ENCODE measurements around the gene LAMTOR1. TPM values are rescaled to one million over a fixed set of nuclear protein-coding genes. Genes with fewer than 3 reads are reported as not detected.
A peak's percentile ranks its signal among the peaks of the same experiment; 100 is the strongest.

The LAMTOR1 gene
- 100 to 1,000 TPM in 4 of 7 donors, 10 to 100 TPM in 3; 81.5 to 182 (median 119) TPM for total RNA-seq
- polyA plus RNA-seq: 100 to 1,000 TPM in 2 of 3 donors, 10 to 100 TPM in 1; 96.2 to 155 (median 143) TPM
- long read RNA-seq, donor 1, transcript LAMTOR1-201 (5 exons, 1,179 nt): major isoform, 65 of 75 reads
- long read RNA-seq, donor 1, partial matches to known transcripts: 6 of 75 reads
- long read RNA-seq, donor 1, other reads (novel, unspliced or antisense): 0 of 75 reads
- long read RNA-seq, donor 2, transcript LAMTOR1-201 (5 exons, 1,179 nt): major isoform, 62 of 63 reads
- long read RNA-seq, donor 2, partial matches to known transcripts: 0 of 63 reads
- long read RNA-seq, donor 2, other reads (novel, unspliced or antisense): 0 of 63 reads

- peak; percentile 39 to 72 (median 42) for TF ChIP-seq POLR2A (IDR thresholded peaks at IDR 0.05)
- peak; percentile 90 to 96 (median 92) for TF ChIP-seq POLR2AphosphoS5 (IDR thresholded peaks at IDR 0.05)
- TF ChIP-seq, protein P1, sequence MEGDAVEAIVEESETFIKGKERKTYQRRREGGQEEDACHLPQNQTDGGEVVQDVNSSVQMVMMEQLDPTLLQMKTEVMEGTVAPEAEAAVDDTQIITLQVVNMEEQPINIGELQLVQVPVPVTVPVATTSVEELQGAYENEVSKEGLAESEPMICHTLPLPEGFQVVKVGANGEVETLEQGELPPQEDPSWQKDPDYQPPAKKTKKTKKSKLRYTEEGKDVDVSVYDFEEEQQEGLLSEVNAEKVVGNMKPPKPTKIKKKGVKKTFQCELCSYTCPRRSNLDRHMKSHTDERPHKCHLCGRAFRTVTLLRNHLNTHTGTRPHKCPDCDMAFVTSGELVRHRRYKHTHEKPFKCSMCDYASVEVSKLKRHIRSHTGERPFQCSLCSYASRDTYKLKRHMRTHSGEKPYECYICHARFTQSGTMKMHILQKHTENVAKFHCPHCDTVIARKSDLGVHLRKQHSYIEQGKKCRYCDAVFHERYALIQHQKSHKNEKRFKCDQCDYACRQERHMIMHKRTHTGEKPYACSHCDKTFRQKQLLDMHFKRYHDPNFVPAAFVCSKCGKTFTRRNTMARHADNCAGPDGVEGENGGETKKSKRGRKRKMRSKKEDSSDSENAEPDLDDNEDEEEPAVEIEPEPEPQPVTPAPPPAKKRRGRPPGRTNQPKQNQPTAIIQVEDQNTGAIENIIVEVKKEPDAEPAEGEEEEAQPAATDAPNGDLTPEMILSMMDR (IDR thresholded peaks at IDR 0.05 in 8 of 11, conservative IDR thresholded peaks at IDR 0.05 in 3 of 11): peak in 10 of 11 experiments; percentile 45 to 79 (median 68)
- intact Hi-C loops (cut with DNase I; ENCODE audit: low total_unique reads): no loop called here
- Histone ChIP-seq H3K36me3 (peaks cover 0 to 49% (median 11%) of the 10 kb centered on the region in 6 donors), H3K27ac (peak within 1 kb of the TSS; percentile 92 to 99 (median 98)), H3K27me3 (replicated peaks in 1 of 7) (no peaks in the 10 kb centered on the region), H3K4me1 (peaks cover 25 to 56% (median 43%) of the 10 kb centered on the region in 6 donors), H3K4me3 (peak within 1 kb of the TSS; percentile 65 to 98 (median 84)), H3K9me3 (no peaks in the 10 kb centered on the region)
- 4 to 5% (median 4%) methylated on average over 47 to 64 of the region's 64 CpGs for WGBS, 5 donors
- peak; percentile 98 for DNase-seq
Measured at GRCh38 chr11:72102946-72103753, at the start of gene LAMTOR1. TSS of gene LAMTOR1 (minus strand) at chr11:72103297. CDS start at chr11:72103224, 73 bp downstream.

DNA sequence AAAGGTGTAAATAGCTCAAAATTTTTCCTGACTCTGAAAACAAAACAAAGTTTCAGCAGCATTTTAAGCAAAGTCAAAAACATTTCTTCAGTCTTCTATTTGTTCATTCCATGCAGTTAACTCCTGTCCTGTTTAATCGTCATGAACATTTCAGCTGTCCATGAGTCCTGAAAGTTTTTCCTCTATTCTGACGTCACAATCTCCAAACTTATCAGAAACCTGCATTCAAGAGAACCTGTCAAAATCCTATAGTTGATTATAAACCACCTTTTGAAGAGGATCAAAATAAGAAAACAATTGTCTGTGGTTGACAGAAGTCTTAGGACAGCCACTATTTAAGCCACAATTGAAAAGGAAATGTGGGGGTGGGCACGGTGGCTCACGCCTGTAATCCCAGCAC lies 47.8 kb upstream of the LAMTOR1 start:
- TF ChIP-seq POLR2AphosphoS5 (IDR thresholded peaks at IDR 0.05) (no peak), POLR2A (IDR thresholded peaks at IDR 0.05) (no peak)
- TF ChIP-seq, protein P1 (IDR thresholded peaks at IDR 0.05 in 8 of 11, conservative IDR thresholded peaks at IDR 0.05 in 3 of 11): no peak
- Histone ChIP-seq H3K36me3 (no peaks in the 10 kb centered on the region), H3K27me3 (replicated peaks in 1 of 7) (no peaks in the 10 kb centered on the region), H3K4me3 (no peak overlapping the region), H3K9me3 (no peaks in the 10 kb centered on the region), H3K27ac (no peak overlapping the region), H3K4me1 (no peaks in the 10 kb centered on the region)
- intact Hi-C loops (cut with DNase I; ENCODE audit: low total_unique reads): no loop called here
- DNase-seq: no peak
- 66 to 80% (median 71%) methylated on average over 4 of the region's 4 CpGs for WGBS, 5 donors

GRCh38 chr11:72146625-72147024 lies 43.5 kb upstream of the LAMTOR1 start:
- TF ChIP-seq, protein P1 (IDR thresholded peaks at IDR 0.05 in 8 of 11, conservative IDR thresholded peaks at IDR 0.05 in 3 of 11): no peak
- TF ChIP-seq POLR2AphosphoS5 (IDR thresholded peaks at IDR 0.05): no peak
- no peak for TF ChIP-seq POLR2A (IDR thresholded peaks at IDR 0.05)
- no peak overlapping the region for H3K4me3 ChIP-seq
- DNase-seq: no peak
- H3K27ac ChIP-seq: no peak overlapping the region
- intact Hi-C loops (cut with DNase I; ENCODE audit: low total_unique reads): no loop called here
- H3K36me3 ChIP-seq: no peaks in the 10 kb centered on the region
- no peaks in the 10 kb centered on the region for H3K27me3 ChIP-seq (replicated peaks in 1 of 7)
- no peaks in the 10 kb centered on the region for H3K9me3 ChIP-seq
- H3K4me1 ChIP-seq: peaks cover 0 to 9% (median 0%) of the 10 kb centered on the region in 6 donors
- WGBS, 5 donors: 30 to 59% (median 37%) methylated on average over 2 of the region's 2 CpGs

Data from spleen (tissue), 13 donors.